IMR-90 (cell line): ENCODE results near the gene PIM3. TPM values are rescaled to one million over a fixed set of nuclear protein-coding genes. Genes with fewer than 3 reads are reported as not detected.
A peak's percentile ranks its signal among the peaks of the same experiment; 100 is the strongest.

ENCODE experiments used
- ATAC-seq: fragments of 200-7000 bp; cut with Tn5 transposase; 2 replicates; pipeline ENCODE4 v1.9.1; 2020; ENCODE audit warnings: low read depth, mild to moderate bottlenecking, moderate library complexity
- BruUV-seq: library from RNA; stranded (reverse); fragments of 400-500 nt; replicated peaks from 2 replicates; lab custom pipeline; 2021; lab: Mats Ljungman, UMichigan
- CTCF ChIA-PET: fragments of 300-600 bp; formaldehyde crosslinking; extraction: SDS; loops from one replicate; lab custom pipeline; 2021; ENCODE audit warnings: antibody characterized with exemption; lab: Yijun Ruan, JAX
- POLR2A ChIA-PET: fragments of 300-600 bp; sonication (Branson Sonifier 250); formaldehyde crosslinking; loops from one replicate; lab custom pipeline; 2022; ENCODE audit warnings: antibody characterized with exemption; ENCODE audit not compliant: unreplicated experiment; lab: Charles Lee
- DNase-seq: peaks from one replicate; pipeline ENCODE4 v3.0.0; 2013
- H2AFZ ChIP-seq: replicated peaks from 2 replicates; pipeline ENCODE3; 2013; ENCODE audit warnings: low read length, mild to moderate bottlenecking; ENCODE audit not compliant: poor library complexity
- H2AK5ac ChIP-seq: 2 replicates; pipeline ENCODE4 v1.6.1; 2013; ENCODE audit warnings: low read depth, low read length, inconsistent platforms
- H2AK9ac ChIP-seq: replicated peaks from 2 replicates; pipeline ENCODE3; 2013; ENCODE audit warnings: mild to moderate bottlenecking, low read depth, low read length, moderate library complexity; ENCODE audit not compliant: poor library complexity
- H2BK120ac ChIP-seq: 2 replicates; pipeline ENCODE4 v1.6.1; 2013; ENCODE audit warnings: low read depth, low read length, inconsistent platforms
- H2BK15ac ChIP-seq: 3 replicates; pipeline ENCODE4 v1.6.1; 2013; ENCODE audit warnings: low read depth, low read length, inconsistent platforms
- H2BK20ac ChIP-seq: 2 replicates; pipeline ENCODE4 v1.6.1; 2013; ENCODE audit warnings: low read depth, mild to moderate bottlenecking, inconsistent platforms, low read length, moderate library complexity
- H2BK5ac ChIP-seq: 2 replicates; pipeline ENCODE4 v1.6.1; 2013; ENCODE audit warnings: mild to moderate bottlenecking, low read depth, low read length, inconsistent platforms; ENCODE audit not compliant: poor library complexity, severe bottlenecking
- H3K14ac ChIP-seq: replicated peaks from 2 replicates; pipeline ENCODE4 v1.6.1; 2013; ENCODE audit warnings: low read depth, low read length, inconsistent platforms
- H3K18ac ChIP-seq: 2 replicates; pipeline ENCODE4 v1.6.1; 2013; ENCODE audit warnings: low read depth, low read length, control low read depth
- H3K23ac ChIP-seq: 2 replicates; pipeline ENCODE4 v1.6.1; 2013; ENCODE audit warnings: low read depth, low read length, inconsistent platforms
- H3K27ac ChIP-seq: 2 replicates; pipeline ENCODE4 v1.5.1; 2013; ENCODE audit warnings: mild to moderate bottlenecking, control low read depth, low read length; ENCODE audit not compliant: insufficient read depth
- H3K27me3 ChIP-seq: 2 replicates; pipeline ENCODE4 v1.6.1; 2013; ENCODE audit warnings: low read length; ENCODE audit not compliant: control insufficient read depth, insufficient read depth
- H3K36me3 ChIP-seq: 2 replicates; pipeline ENCODE4 v1.6.1; 2013; ENCODE audit warnings: low read length, mixed read lengths; ENCODE audit not compliant: control insufficient read depth, insufficient read depth
- H3K4ac ChIP-seq: 2 replicates; pipeline ENCODE4 v1.6.1; 2013; ENCODE audit warnings: low read depth, low read length, inconsistent platforms
- H3K4me1 ChIP-seq: 2 replicates; pipeline ENCODE4 v1.6.1; 2013; ENCODE audit warnings: low read length, mixed read lengths; ENCODE audit not compliant: control insufficient read depth, insufficient read depth
- H3K4me2 ChIP-seq: 2 replicates; pipeline ENCODE4 v1.6.1; 2013; ENCODE audit warnings: low read depth, mild to moderate bottlenecking, control low read depth, low read length, moderate library complexity
- H3K4me3 ChIP-seq: 2 replicates; pipeline ENCODE4 v1.5.1; 2013; ENCODE audit warnings: low read depth, mild to moderate bottlenecking, control low read depth, low read length, moderate library complexity; ENCODE audit not compliant: insufficient read depth
- H3K56ac ChIP-seq: 2 replicates; pipeline ENCODE4 v1.6.1; 2013; ENCODE audit warnings: low read length, inconsistent platforms; ENCODE audit not compliant: insufficient read depth; ENCODE audit errors: extremely low read depth
- H3K79me1 ChIP-seq, 2 experiments: 2 replicates each; pipeline ENCODE4 v1.6.1; 2013; ENCODE audit warnings: low read length in 2 of 2, inconsistent platforms in 1 of 2, low read depth in 1 of 2
- H3K9ac ChIP-seq: 2 replicates; pipeline ENCODE4 v1.6.1; 2013; ENCODE audit warnings: low read depth, low read length, control low read depth
- H3K9me1 ChIP-seq: 2 replicates; pipeline ENCODE4 v1.6.1; 2013; ENCODE audit warnings: low read length, inconsistent platforms; ENCODE audit not compliant: insufficient read depth
- H3K9me3 ChIP-seq: 2 replicates; pipeline ENCODE4 v1.6.1; 2013; ENCODE audit warnings: low read length; ENCODE audit not compliant: control insufficient read depth, insufficient read depth
- H4K20me1 ChIP-seq: 2 replicates; pipeline ENCODE4 v1.6.1; 2013; ENCODE audit warnings: low read length, inconsistent platforms; ENCODE audit not compliant: insufficient read depth
- H4K5ac ChIP-seq: 2 replicates; pipeline ENCODE4 v1.6.1; 2013; ENCODE audit warnings: mild to moderate bottlenecking, low read depth, low read length, control low read depth
- H4K8ac ChIP-seq, 2 experiments: 2 replicates each; pipeline ENCODE4 v1.6.1; 2013; ENCODE audit warnings: low read depth in 2 of 2, low read length in 2 of 2, control low read depth in 1 of 2, inconsistent platforms in 1 of 2
- H4K91ac ChIP-seq: 2 replicates; pipeline ENCODE4 v1.6.1; 2013; ENCODE audit warnings: low read depth, low read length, inconsistent platforms; ENCODE audit not compliant: insufficient read depth
- CEBPB ChIP-seq: IDR thresholded peaks from 2 replicates; pipeline ENCODE4 v1.6.1; 2012; ENCODE audit warnings: low read depth, low read length, improper control_type of control experiment
- CHD1 ChIP-seq: IDR thresholded peaks from 2 replicates; pipeline ENCODE4 v1.6.1; 2012; ENCODE audit warnings: low read depth, low read length, improper control_type of control experiment
- MAFK ChIP-seq: IDR thresholded peaks from 2 replicates; pipeline ENCODE4 v1.6.1; 2012; ENCODE audit warnings: low read depth, low read length, improper control_type of control experiment
- MAZ ChIP-seq: IDR thresholded peaks from 2 replicates; pipeline ENCODE4 v1.6.1; 2012; ENCODE audit warnings: low read depth, mild to moderate bottlenecking, low read length, improper control_type of control experiment, moderate library complexity, borderline replicate concordance
- MXI1 ChIP-seq: IDR thresholded peaks from 2 replicates; pipeline ENCODE4 v1.6.1; 2012; ENCODE audit warnings: low read depth, mild to moderate bottlenecking, low read length, moderate library complexity, borderline replicate concordance
- NFE2L2 ChIP-seq: fragments of 150-350 bp; IDR thresholded peaks from 2 replicates; pipeline ENCODE4 v1.6.1; 2016; ENCODE audit warnings: low read depth, mild to moderate bottlenecking, low read length
- POLR2A ChIP-seq: IDR thresholded peaks from 2 replicates; pipeline ENCODE4 v1.6.1; 2012; ENCODE audit warnings: mild to moderate bottlenecking, low read depth, low read length
- RAD21 ChIP-seq: IDR thresholded peaks from 2 replicates; pipeline ENCODE4 v1.6.1; 2012; ENCODE audit warnings: low read length, improper control_type of control experiment
- RCOR1 ChIP-seq: IDR thresholded peaks from 2 replicates; pipeline ENCODE4 v1.6.1; 2012; ENCODE audit warnings: mild to moderate bottlenecking, low read length, improper control_type of control experiment; ENCODE audit not compliant: insufficient replicate concordance
- RFX5 ChIP-seq: IDR thresholded peaks from 2 replicates; pipeline ENCODE4 v1.8.0; 2012; ENCODE audit warnings: low read depth, mild to moderate bottlenecking, low read length, moderate library complexity
- SMC3 ChIP-seq: fragments of 150-350 bp; IDR thresholded peaks from 2 replicates; pipeline ENCODE4 v1.6.1; 2016; ENCODE audit warnings: low read depth, mild to moderate bottlenecking, antibody characterized with exemption, low read length, moderate library complexity
- WGBS, 2 experiments: methylation state at CpG; one replicate each; pipeline versions ENCODE4 v1.1.5 to v1.1.7; 2013; ENCODE audit warnings: missing lambda C conversion rate in 2 of 2; ENCODE audit not compliant: insufficient read length in 1 of 2; ENCODE audit errors: extremely low coverage in 2 of 2; 5-methylcytosine and 5-hydroxymethylcytosine counted together
- dilution Hi-C: fragments of 300-500 bp; cut with HindIII; formaldehyde crosslinking; loops from one replicate; pipeline ENCODE4 v1.14.3; 2018; ENCODE audit warnings: low sequenced_read_pairs; ENCODE audit not compliant: unreplicated experiment
- in situ Hi-C: fragments of 300-500 bp; cut with MboI; formaldehyde crosslinking; loops from 3 replicates; pipeline ENCODE4 v1.14.3; 2019; ENCODE audit warnings: low sequenced_read_pairs, inconsistent platforms, mixed read lengths
- intact Hi-C: fragments of 100-400 bp; cut with micrococcal nuclease; formaldehyde crosslinking; loops from 2 replicates; pipeline ENCODE4 v1.10.0; 2022
- polyA plus RNA-seq, 3 experiments: library from polyadenylated mRNA; depleted of rRNA; stranded (reverse); fragments of >200 nt; gene quantifications; 2 replicates each; pipeline ENCODE4 v1.2.3, GENCODE V29; 2012; ENCODE audit warnings: low replicate concordance in 1 of 3
- total RNA-seq: library from RNA; depleted of rRNA; stranded (reverse); fragments of >200 nt; gene quantifications from 2 replicates; pipeline ENCODE4 v1.2.3, GENCODE V29; 2012
- TF ChIP-seq, protein P1 (sequence below): fragments of 150-350 bp; IDR thresholded peaks from 2 replicates; pipeline ENCODE4 v1.6.1; 2016; ENCODE audit warnings: low read depth, mild to moderate bottlenecking, low read length, moderate library complexity, borderline replicate concordance
- TF ChIP-seq, protein P2 (sequence below): conservative IDR thresholded peaks from 2 replicates; pipeline ENCODE4 v1.5.1; 2012; ENCODE audit warnings: mild to moderate bottlenecking, low read depth, low read length, improper control_type of control experiment

Gene PIM3
- total and polyA plus RNA-seq, 2 of the 4 experiments (the other 2 are of a cell fraction): 8.6 to 24.7 TPM

- no peak for TF ChIP-seq CHD1
- no peak for TF ChIP-seq CEBPB
Observed at GRCh38 chr22:49956914-49957825, 3.4 kb upstream of the PIM3 start (continued).

- POLR2A ChIA-PET: no interaction called here
- H4K91ac ChIP-seq: no peak overlapping the region
- ATAC-seq (no peak), DNase-seq (no peak)
- H3K27ac ChIP-seq: no peak overlapping the region
- in situ Hi-C loops: no loop called here
- peaks cover 9% of the 10 kb centered on the region for H3K36me3 ChIP-seq
- H4K5ac ChIP-seq: no peak overlapping the region
- no peaks in the 10 kb centered on the region for H3K9me3 ChIP-seq
- H3K23ac ChIP-seq: no peak overlapping the region
- H4K8ac ChIP-seq: no peak overlapping the region
- H3K56ac ChIP-seq: no peak overlapping the region
- H3K9ac ChIP-seq: no peak overlapping the region
- peak overlapping the region; percentile 66; the same call in 1 of the 2 replicates for H2AK5ac ChIP-seq
- no peak overlapping the region for H2BK5ac ChIP-seq
- dilution Hi-C loops: no loop called here
- no peak overlapping the region for H3K4ac ChIP-seq
- no peak for TF ChIP-seq RCOR1
- TF ChIP-seq MAZ: no peak
- TF ChIP-seq, protein P1, sequence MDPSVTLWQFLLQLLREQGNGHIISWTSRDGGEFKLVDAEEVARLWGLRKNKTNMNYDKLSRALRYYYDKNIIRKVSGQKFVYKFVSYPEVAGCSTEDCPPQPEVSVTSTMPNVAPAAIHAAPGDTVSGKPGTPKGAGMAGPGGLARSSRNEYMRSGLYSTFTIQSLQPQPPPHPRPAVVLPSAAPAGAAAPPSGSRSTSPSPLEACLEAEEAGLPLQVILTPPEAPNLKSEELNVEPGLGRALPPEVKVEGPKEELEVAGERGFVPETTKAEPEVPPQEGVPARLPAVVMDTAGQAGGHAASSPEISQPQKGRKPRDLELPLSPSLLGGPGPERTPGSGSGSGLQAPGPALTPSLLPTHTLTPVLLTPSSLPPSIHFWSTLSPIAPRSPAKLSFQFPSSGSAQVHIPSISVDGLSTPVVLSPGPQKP: no peak
- TF ChIP-seq MXI1: no peak
- TF ChIP-seq, protein P2, sequence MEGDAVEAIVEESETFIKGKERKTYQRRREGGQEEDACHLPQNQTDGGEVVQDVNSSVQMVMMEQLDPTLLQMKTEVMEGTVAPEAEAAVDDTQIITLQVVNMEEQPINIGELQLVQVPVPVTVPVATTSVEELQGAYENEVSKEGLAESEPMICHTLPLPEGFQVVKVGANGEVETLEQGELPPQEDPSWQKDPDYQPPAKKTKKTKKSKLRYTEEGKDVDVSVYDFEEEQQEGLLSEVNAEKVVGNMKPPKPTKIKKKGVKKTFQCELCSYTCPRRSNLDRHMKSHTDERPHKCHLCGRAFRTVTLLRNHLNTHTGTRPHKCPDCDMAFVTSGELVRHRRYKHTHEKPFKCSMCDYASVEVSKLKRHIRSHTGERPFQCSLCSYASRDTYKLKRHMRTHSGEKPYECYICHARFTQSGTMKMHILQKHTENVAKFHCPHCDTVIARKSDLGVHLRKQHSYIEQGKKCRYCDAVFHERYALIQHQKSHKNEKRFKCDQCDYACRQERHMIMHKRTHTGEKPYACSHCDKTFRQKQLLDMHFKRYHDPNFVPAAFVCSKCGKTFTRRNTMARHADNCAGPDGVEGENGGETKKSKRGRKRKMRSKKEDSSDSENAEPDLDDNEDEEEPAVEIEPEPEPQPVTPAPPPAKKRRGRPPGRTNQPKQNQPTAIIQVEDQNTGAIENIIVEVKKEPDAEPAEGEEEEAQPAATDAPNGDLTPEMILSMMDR: no peak
- no peak for TF ChIP-seq RFX5
- no peak for TF ChIP-seq CEBPB
- TF ChIP-seq NFE2L2: no peak
- TF ChIP-seq MAFK: no peak
- no peak for TF ChIP-seq CHD1
- no peak for TF ChIP-seq SMC3
- no peak for TF ChIP-seq RAD21
- no peak for TF ChIP-seq POLR2A
- H2BK15ac ChIP-seq: no peak overlapping the region
- no peaks in the 10 kb centered on the region for H3K27me3 ChIP-seq
- CTCF ChIA-PET: no interaction called here
- peaks cover 8% of the 10 kb centered on the region for H3K9me1 ChIP-seq
- no peak overlapping the region for H2BK20ac ChIP-seq
- no peak overlapping the region for H3K14ac ChIP-seq
- H4K20me1 ChIP-seq: peaks cover 20% of the 10 kb centered on the region
- peaks cover 4 to 12% of the 10 kb centered on the region in 2 experiments; a peak in 3 of 4 replicates for H3K79me1 ChIP-seq
- no peak overlapping the region for H2AK9ac ChIP-seq
- peaks cover 26% of the 10 kb centered on the region for H3K4me1 ChIP-seq
- H3K18ac ChIP-seq: no peak overlapping the region
- BruUV-seq: no TSS peak
- intact Hi-C loops: no loop called here
- H2BK120ac ChIP-seq: no peak overlapping the region
- H2AFZ ChIP-seq: no peak overlapping the region
- 75% methylated on average over 2 of the region's 12 CpGs; no CpG with 5 or more reads in 1 of the 2 experiments for WGBS, 2 experiments
- no peak overlapping the region for H3K4me3 ChIP-seq
- no peak overlapping the region for H3K4me2 ChIP-seq
Observed at GRCh38 chr22:49957826-49958365, 2.7 kb upstream of the PIM3 start.
